ENCODE results near the gene FBXO22.
"Not testable (repeated sequence)": the region's sequence is repeated elsewhere in the genome, so short reads cannot be mapped to it uniquely, and the experiment has no call there.

FBXO22 gene

DNA sequence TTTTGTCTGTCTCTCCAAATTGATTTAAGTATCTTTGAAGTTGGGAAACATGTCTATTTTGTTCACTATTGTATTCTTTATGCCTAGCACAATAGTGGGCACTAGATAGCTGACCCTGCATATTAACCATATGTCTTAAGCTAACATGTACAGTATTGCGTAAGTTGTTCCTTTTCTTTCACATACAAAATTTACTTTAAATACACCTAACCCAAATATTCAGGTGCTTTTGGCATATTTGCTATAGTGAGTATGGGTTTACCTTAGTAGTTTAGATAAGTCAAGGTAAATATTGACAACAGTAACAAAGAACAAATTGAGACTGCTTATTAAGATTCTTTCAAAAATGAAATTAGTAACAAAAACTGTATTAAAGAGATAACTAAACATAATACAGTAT is 57.7 kb downstream of the FBXO22 start:
- intact Hi-C loops (cut with DNase I; ENCODE audit: low total_unique reads) = no loop called here
- Histone ChIP-seq H3K36me3 (no peaks in the 10 kb centered on the region), H3K9me3 (no peaks in the 10 kb centered on the region), H3K4me3 (no peak overlapping the region), H3K4me1 (no peaks in the 10 kb centered on the region), H3K27ac (no peak overlapping the region), H3K27me3 (peaks cover 0 to 7% of the 10 kb centered on the region in 2 donors)
- TF ChIP-seq, protein P1, sequence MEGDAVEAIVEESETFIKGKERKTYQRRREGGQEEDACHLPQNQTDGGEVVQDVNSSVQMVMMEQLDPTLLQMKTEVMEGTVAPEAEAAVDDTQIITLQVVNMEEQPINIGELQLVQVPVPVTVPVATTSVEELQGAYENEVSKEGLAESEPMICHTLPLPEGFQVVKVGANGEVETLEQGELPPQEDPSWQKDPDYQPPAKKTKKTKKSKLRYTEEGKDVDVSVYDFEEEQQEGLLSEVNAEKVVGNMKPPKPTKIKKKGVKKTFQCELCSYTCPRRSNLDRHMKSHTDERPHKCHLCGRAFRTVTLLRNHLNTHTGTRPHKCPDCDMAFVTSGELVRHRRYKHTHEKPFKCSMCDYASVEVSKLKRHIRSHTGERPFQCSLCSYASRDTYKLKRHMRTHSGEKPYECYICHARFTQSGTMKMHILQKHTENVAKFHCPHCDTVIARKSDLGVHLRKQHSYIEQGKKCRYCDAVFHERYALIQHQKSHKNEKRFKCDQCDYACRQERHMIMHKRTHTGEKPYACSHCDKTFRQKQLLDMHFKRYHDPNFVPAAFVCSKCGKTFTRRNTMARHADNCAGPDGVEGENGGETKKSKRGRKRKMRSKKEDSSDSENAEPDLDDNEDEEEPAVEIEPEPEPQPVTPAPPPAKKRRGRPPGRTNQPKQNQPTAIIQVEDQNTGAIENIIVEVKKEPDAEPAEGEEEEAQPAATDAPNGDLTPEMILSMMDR (IDR thresholded peaks at IDR 0.05) = no peak
- DNase-seq = no peak

DNA sequence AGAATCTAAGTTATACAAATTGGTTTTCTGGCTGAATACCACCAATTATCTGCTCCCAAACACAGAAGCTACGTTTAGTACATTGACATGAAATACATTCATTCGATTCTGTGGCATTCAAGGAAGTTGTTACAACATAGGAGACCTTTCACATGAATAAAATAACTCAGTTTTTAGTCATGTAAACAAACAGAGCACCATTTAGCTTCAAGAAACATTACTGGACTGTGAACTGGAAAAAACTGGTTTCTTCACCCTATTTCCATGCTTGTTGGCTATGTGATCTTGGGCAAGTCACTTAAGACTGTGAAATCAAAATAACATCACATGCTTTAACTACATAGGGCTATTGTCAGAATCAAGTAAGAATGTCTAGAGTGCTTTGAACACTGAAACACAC is 62.4 kb downstream of the FBXO22 start:
- Histone ChIP-seq H3K36me3 (no peaks in the 10 kb centered on the region), H3K4me3 (no peak overlapping the region), H3K27ac (no peak overlapping the region), H3K9me3 (no peaks in the 10 kb centered on the region), H3K27me3 (no peaks in the 10 kb centered on the region), H3K4me1 (no peaks in the 10 kb centered on the region)
- intact Hi-C loops (cut with DNase I; ENCODE audit: low total_unique reads) = no loop called here
- no peak for DNase-seq
- TF ChIP-seq, protein P1 (IDR thresholded peaks at IDR 0.05) = no peak

DNA sequence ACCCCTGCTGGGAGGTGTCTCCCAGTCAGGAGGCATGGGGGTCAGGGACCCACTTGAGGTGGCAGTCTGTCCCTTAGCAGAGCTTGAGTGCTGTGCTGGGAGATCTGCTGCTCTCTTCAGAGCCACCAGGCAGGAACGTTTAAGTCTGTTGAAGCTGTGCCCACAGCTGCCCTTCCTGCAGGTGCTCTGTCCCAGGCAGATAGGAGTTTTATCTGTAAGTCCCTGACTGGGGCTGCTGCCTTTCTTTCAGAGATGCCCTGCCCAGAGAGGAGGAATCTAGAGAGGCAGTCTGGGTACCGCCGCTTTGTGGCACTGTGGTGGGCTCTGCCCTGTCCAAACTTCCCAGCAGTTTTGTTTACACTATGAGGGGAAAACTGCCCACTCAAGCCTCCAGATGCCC is 73.1 kb downstream of the FBXO22 start:
- H3K27me3 ChIP-seq; H3K36me3 ChIP-seq; H3K9me3 ChIP-seq; intact Hi-C loops (cut with DNase I; ENCODE audit: low total_unique reads); H3K27ac ChIP-seq; H3K4me3 ChIP-seq; DNase-seq; H3K4me1 ChIP-seq: not testable (repeated sequence)

DNA sequence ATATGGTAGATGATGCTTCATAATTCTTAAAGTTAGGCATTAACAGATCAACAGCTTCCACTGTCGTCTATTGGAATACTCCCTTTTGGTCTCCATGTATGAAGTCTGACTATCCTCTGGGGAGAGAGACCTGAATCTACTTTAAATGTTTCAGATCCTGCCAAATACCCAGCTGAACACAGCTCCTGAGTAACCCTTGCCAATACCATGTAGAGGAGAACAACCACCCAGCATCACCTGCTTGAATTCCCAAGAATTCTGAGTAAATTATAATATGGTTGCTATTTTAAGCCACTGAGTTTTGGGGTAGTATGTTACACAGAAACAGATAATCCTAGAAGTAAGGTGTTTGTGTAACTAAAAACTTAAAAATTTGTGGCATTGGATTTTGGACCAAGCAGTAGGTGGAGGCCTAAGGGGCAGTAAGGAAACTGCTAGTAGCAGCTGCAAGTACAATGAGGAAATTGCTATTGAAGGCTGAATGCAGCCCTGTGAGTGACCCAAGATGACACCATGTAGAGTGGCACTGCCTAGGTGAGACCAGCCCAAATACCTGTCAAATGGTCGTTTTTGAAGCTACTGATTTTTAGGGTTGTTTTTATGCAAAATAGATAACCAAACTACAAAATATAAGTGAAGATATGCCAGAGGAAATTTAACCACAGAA is 77.6 kb downstream of the FBXO22 start:
- TF ChIP-seq, protein P1 (IDR thresholded peaks at IDR 0.05) = no peak

DNA sequence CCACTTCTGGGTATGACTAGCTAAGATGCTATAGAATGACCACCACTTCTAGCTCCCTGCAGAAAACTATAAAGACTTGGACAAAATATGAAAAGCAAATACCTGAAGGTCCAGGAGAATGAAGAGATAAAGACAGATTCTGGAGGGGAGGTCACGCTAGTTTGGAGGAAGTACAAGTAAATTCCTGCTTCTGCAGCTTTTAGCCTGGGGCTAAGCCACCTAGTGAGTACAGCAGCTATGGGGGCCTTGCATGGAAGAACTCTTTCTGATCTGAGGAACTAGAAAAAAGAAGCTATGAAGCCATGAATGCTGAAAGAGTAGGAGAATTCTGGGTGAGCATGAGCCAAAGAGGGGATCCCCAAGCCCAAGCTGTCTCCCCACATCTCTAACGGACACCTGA is 78.8 kb downstream of the FBXO22 start:
- Histone ChIP-seq H3K9me3 (peaks cover 0 to 1% (median 0%) of the 10 kb centered on the region in 3 donors), H3K4me1 (no peaks in the 10 kb centered on the region), H3K27me3 (peaks cover 0 to 7% of the 10 kb centered on the region in 2 donors), H3K27ac (no peak overlapping the region), H3K36me3 (no peaks in the 10 kb centered on the region), H3K4me3 (no peak overlapping the region)
- TF ChIP-seq, protein P1 (IDR thresholded peaks at IDR 0.05) = no peak
- intact Hi-C loops (cut with DNase I; ENCODE audit: low total_unique reads) = no loop called here
- no peak for DNase-seq

More for the DNA sequence above, 77.6 kb downstream of the FBXO22 start:
- DNase-seq = no peak
- H3K4me1 ChIP-seq = no peaks in the 10 kb centered on the region
- intact Hi-C loops (cut with DNase I; ENCODE audit: low total_unique reads) = no loop called here
- no peaks in the 10 kb centered on the region for H3K36me3 ChIP-seq
- no peak overlapping the region for H3K27ac ChIP-seq
- H3K9me3 ChIP-seq = peaks cover 0 to 3% (median 0%) of the 10 kb centered on the region in 3 donors
- peaks cover 0 to 10% of the 10 kb centered on the region in 2 donors for H3K27me3 ChIP-seq
- no peak overlapping the region for H3K4me3 ChIP-seq

DNA sequence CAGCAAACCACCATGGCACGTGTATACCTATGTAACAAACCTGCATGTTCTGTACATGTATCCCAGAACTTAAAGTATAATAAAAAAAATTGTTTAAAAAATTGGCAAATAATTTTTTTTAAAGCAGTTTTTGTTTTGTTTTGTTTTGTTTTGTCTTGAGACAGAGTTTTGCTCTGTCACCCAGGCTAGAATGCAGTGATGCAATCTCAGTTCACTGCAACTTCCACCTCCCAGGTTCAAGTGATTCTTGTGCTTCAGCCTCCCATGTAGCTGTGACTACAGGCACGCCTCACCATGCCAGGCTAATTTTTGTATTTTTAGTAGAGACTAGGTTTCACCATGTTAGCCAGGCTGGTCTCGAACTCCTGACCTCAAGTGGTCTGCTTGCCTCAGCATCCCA is 81.0 kb downstream of the FBXO22 start:
- intact Hi-C loops (cut with DNase I; ENCODE audit: low total_unique reads) = not testable (repeated sequence)

DNA sequence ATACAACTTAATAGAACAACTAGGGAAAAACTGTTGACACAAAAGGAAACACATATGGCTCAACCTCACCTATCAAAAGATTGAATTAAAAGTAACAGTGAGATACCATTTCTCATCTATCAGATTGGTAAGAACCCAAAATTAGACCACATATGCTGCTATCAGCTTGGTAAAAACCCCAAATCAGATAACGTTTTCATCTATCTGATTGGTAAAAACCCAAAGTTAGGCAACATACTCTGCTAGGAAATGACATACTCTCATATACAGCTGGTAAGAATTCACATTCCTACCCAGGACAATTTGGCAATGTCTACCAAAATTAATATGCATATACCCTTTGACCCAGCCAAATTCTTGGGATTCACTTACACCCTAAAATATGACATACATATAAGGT is 82.3 kb downstream of the FBXO22 start:
- no peak for DNase-seq
- no peaks in the 10 kb centered on the region for H3K4me1 ChIP-seq
- no peaks in the 10 kb centered on the region for H3K27me3 ChIP-seq
- H3K27ac ChIP-seq = no peak overlapping the region
- TF ChIP-seq, protein P1 (IDR thresholded peaks at IDR 0.05) = no peak
- intact Hi-C loops (cut with DNase I; ENCODE audit: low total_unique reads) = no loop called here
- H3K9me3 ChIP-seq = no peaks in the 10 kb centered on the region
- no peak overlapping the region for H3K4me3 ChIP-seq
- H3K36me3 ChIP-seq = no peaks in the 10 kb centered on the region

More for the DNA sequence above, 81.0 kb downstream of the FBXO22 start:
- not testable (repeated sequence) for H3K4me3 ChIP-seq, DNase-seq, H3K36me3 ChIP-seq, H3K27me3 ChIP-seq, H3K4me1 ChIP-seq, H3K9me3 ChIP-seq, H3K27ac ChIP-seq

Data from tibial artery (tissue), 4 donors.